Measurements from ENCODE around the gene OSBPL2. TPM values are rescaled to one million over a fixed set of nuclear protein-coding genes. Genes with fewer than 3 reads are reported as not detected.

Gene OSBPL2
- total RNA-seq, 1 experiment from 2014 or later: 115 TPM

- DNase-seq: no peak
- Mint-ChIP-seq H3K4me3 (ENCODE audit: low read depth, unreplicated experiment) (no peak overlapping the region), H3K27me3 (ENCODE audit: unreplicated experiment) (no peaks in the 10 kb centered on the region), H3K36me3 (ENCODE audit: insufficient read depth, unreplicated experiment) (peaks cover 83% of the 10 kb centered on the region), H3K9me3 (ENCODE audit: low read depth, unreplicated experiment) (no peaks in the 10 kb centered on the region), H3K27ac (ENCODE audit: unreplicated experiment) (no peak overlapping the region), H3K4me1 (ENCODE audit: low read depth, unreplicated experiment) (no peaks in the 10 kb centered on the region)
- TSS peak; percentile 46 for BruUV-seq (replicated peaks)
- intact Hi-C loops (cut with micrococcal nuclease; ENCODE audit: unreplicated experiment): no loop called here
- CTCF ChIA-PET: no interaction called here
- TF ChIP-seq CTCF (IDR thresholded peaks at IDR 0.05; ENCODE audit: unreplicated experiment): no peak
Observed at GRCh38 chr20:62202676-62203377, 35.5 kb upstream of the OSBPL2 start.

GRCh38 chr20:62203378-62204030, 34.8 kb upstream of the OSBPL2 start:
- intact Hi-C loops (cut with micrococcal nuclease; ENCODE audit: unreplicated experiment): no loop called here
- H3K9me3 Mint-ChIP-seq (ENCODE audit: low read depth, unreplicated experiment): no peaks in the 10 kb centered on the region
- CTCF ChIA-PET: no interaction called here
- no peak overlapping the region for H3K4me3 Mint-ChIP-seq (ENCODE audit: low read depth, unreplicated experiment)
- no peak overlapping the region for H3K27ac Mint-ChIP-seq (ENCODE audit: unreplicated experiment)
- H3K27me3 Mint-ChIP-seq (ENCODE audit: unreplicated experiment): peaks cover 2% of the 10 kb centered on the region
- DNase-seq: no peak
- no peaks in the 10 kb centered on the region for H3K4me1 Mint-ChIP-seq (ENCODE audit: low read depth, unreplicated experiment)
- TF ChIP-seq CTCF (IDR thresholded peaks at IDR 0.05; ENCODE audit: unreplicated experiment): no peak
- H3K36me3 Mint-ChIP-seq (ENCODE audit: insufficient read depth, unreplicated experiment): peaks cover 80% of the 10 kb centered on the region
- no TSS peak for BruUV-seq (replicated peaks)

- BruUV-seq (replicated peaks): no TSS peak
- CTCF ChIA-PET: no interaction called here
- peaks cover 23% of the 10 kb centered on the region for H3K27me3 Mint-ChIP-seq (ENCODE audit: unreplicated experiment)
- peaks cover 61% of the 10 kb centered on the region for H3K36me3 Mint-ChIP-seq (ENCODE audit: insufficient read depth, unreplicated experiment)
- intact Hi-C loops (cut with micrococcal nuclease; ENCODE audit: unreplicated experiment): no loop called here
- H3K4me1 Mint-ChIP-seq (ENCODE audit: low read depth, unreplicated experiment): peaks cover 5% of the 10 kb centered on the region
- no peak for TF ChIP-seq CTCF (IDR thresholded peaks at IDR 0.05; ENCODE audit: unreplicated experiment)
- no peaks in the 10 kb centered on the region for H3K9me3 Mint-ChIP-seq (ENCODE audit: low read depth, unreplicated experiment)
- no peak overlapping the region for H3K4me3 Mint-ChIP-seq (ENCODE audit: low read depth, unreplicated experiment)
- H3K27ac Mint-ChIP-seq (ENCODE audit: unreplicated experiment): no peak overlapping the region
- DNase-seq: no peak
Observed at GRCh38 chr20:62205618-62206387, 32.5 kb upstream of the OSBPL2 start.

GRCh38 chr20:62206388-62206775, 31.9 kb upstream of the OSBPL2 start:
- H3K27ac Mint-ChIP-seq (ENCODE audit: unreplicated experiment): no peak overlapping the region
- no peaks in the 10 kb centered on the region for H3K9me3 Mint-ChIP-seq (ENCODE audit: low read depth, unreplicated experiment)

More at GRCh38 chr20:62206388-62206775, 31.9 kb upstream of the OSBPL2 start:
- no peak for TF ChIP-seq CTCF (IDR thresholded peaks at IDR 0.05; ENCODE audit: unreplicated experiment)
- BruUV-seq (replicated peaks): no TSS peak
- no peak for DNase-seq
- intact Hi-C loops (cut with micrococcal nuclease; ENCODE audit: unreplicated experiment): no loop called here
- CTCF ChIA-PET: no interaction called here
- H3K36me3 Mint-ChIP-seq (ENCODE audit: insufficient read depth, unreplicated experiment): peaks cover 59% of the 10 kb centered on the region
- H3K4me1 Mint-ChIP-seq (ENCODE audit: low read depth, unreplicated experiment): peaks cover 5% of the 10 kb centered on the region
- no peak overlapping the region for H3K4me3 Mint-ChIP-seq (ENCODE audit: low read depth, unreplicated experiment)
- H3K27me3 Mint-ChIP-seq (ENCODE audit: unreplicated experiment): peaks cover 29% of the 10 kb centered on the region

All from Calu3 (cell line).